SK-N-MC (cell line): ENCODE results near the gene CDKAL1.

Experiments
- EZH2 ChIP-seq: fragments of 200-600 bp; sonication (generic); IDR thresholded peaks from one replicate; pipeline ENCODE4 v1.6.1; 2017; ENCODE audit warnings: antibody characterized with exemption
- POLR2AphosphoS5 ChIP-seq: IDR thresholded peaks from 2 replicates; pipeline ENCODE4 v1.6.1; 2012; ENCODE audit warnings: mild to moderate bottlenecking, low read depth, low read length, borderline replicate concordance

GRCh38 chr6:20806669-20807068 is 272.4 kb downstream of the CDKAL1 start:
- TF ChIP-seq POLR2AphosphoS5: no peak
- TF ChIP-seq EZH2: no peak
